HG03520 (cell line): Measurements from ENCODE around the gene USP34.
"Not testable (repeated sequence)": the region's sequence is repeated elsewhere in the genome, so short reads cannot be mapped to it uniquely, and the experiment has no call there.

Experiments used
- ATAC-seq: cut with Tn5 transposase; IDR thresholded peaks from one replicate; pipeline ENCODE4 v1.9.1; 2021; ENCODE audit warnings: mild to moderate bottlenecking, moderate library complexity; ENCODE audit not compliant: unreplicated experiment

The USP34 gene

GRCh38 chr2:61470965-61471904 lies at the start of gene USP34:
USP34 (minus strand) TSS chr2:61471087; CDS start chr2:61470692, 395 bp downstream.
- ATAC-seq, result peak; percentile 57

DNA sequence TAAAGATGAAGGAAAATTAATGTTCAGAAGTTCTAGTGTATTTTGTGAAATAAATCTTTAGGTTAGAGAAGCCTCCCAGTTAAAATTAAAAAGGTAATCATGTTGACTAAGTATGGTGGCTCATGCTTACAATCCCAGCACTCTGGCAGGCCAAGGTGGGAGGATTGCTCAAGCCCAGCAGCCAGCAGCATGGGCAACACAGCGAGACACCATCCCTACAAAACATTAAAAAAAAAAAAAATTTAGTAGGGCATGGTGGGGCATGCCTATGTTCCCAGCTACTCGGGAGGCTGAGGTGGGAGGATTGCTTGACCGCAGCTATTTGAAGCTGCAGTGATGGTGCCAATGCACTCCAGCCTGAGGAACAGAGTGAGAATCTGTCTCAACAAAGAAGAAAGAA lies 49.4 kb upstream of the USP34 start:
- no peak for ATAC-seq

DNA sequence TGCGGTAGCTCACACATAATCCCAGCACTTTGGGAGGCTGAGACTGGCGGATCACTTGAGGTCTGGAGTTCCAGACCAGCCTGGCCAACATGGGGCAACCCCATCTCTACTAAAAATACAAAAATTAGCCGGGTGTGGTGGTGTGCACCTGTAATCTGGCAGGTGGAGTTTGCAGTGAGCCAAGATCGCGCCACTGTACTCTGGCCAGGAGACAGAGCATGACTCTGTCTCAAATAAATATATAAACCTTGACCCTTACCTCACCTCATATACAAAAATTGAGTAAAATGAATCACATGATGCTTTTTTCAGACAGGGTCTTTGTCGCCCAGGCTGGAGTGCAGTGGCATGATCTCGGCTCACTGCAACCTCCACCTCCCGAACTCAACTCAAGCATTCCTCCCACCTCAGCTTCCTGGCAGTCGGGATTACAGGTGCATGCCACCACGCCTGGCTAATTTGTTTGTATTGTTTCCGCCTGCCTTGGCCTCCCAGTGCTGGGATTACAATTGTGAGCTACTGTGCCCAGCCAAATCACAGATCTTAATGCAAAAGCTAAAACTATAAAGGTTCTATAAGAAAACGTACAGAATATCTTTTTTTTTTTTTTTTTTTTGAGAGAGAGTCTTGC lies 42.0 kb upstream of the USP34 start:
- ATAC-seq, result no peak

DNA sequence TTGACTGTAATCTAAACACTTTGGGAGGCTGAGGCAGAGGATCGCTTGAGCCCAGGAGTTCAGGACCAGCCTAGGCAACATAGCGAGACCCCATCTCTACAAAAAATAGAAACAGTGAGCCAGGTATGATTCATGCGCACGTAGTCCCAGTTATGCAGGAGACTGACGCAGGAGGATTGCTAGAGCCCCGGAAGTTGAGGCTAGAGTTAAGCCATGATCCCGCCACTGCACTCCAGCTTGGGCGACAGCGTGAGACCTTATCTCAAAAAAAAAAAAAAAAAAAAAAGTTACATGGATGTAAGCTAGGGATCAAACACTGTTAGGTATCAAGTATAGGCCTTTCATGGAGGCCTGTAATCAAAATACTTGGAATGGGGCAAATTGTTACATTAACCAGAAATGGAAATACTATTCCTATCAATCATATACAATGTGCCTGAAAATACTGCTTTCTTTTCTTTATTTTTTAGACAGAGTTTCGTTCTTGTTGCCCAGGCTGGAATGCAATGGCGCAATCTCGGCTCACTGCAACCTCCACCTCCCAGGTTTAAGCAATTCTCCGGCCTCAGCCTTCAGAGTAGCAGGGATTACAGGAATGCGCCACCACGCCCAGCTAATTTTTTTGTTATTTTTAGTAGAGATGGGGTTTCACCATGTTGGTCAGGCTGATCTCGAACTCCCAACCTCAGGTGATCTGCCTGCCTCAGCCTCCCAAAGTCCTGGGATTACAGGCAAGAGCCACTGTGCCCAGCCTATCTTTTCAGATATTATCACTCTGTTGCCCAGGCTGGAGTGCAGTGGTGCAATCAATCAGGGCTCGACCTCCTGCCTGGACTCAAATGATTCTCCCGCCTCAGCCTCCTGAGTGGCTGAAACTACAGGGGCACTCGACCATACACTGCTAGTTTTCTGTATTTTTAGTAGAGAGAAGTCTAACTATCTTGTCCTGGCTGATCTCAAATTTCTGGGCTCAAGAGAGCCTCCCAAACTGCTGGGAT lies 40.1 kb upstream of the USP34 start:
- no peak for ATAC-seq

GRCh38 chr2:61504949-61505348 lies 34.1 kb upstream of the USP34 start:
- no peak for ATAC-seq

DNA sequence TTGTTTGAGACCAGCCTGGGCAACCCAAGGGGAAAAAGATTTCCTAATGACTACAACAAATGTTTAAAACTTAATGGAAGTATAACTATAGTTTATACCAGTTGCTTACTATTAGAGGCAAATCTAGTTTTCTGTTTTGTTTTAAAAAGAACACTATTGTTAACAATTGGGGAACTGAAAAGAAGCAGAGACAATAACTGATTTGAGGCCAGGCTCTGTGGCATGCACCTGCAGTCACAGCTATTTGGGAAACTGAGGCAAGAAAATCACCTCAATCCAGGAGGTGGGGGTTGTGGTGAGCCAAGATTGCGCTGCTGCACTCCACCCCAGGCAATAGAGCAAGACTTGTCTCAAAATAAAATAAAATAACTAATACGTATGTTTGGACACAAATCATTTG lies 28.2 kb upstream of the USP34 start:
- ATAC-seq, result no peak

- ATAC-seq, result no peak
These were observed 22.6 kb upstream of the USP34 start for GRCh38 chr2:61493523-61493942.

DNA sequence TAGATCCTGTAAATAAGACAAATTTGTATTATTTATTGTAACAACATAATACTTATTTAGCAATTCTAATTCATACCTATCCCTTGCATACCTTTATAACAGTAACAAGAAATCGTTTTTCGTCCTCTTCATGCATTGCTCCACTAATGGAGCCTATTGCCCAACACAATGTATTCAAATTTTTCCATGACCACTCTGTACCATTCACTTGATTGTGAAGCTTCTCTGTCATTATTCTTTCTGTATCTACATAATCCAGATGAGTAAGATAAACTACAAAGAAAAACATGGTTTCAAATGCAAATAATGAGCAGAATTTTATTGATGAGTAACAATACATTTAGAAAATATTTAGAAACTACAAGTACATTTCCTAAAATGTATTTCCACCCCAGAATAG lies 21.6 kb upstream of the USP34 start:
- no peak for ATAC-seq

GRCh38 chr2:61485281-61485680 lies 14.4 kb upstream of the USP34 start:
- ATAC-seq, result no peak

- ATAC-seq, result no peak
These were observed 7.2 kb upstream of the USP34 start for GRCh38 chr2:61478086-61478485.

GRCh38 chr2:61476929-61477589 lies 6.2 kb upstream of the USP34 start:
- ATAC-seq, result not testable (repeated sequence)

- ATAC-seq, result no peak
These were observed 1.3 kb upstream of the USP34 start for GRCh38 chr2:61471905-61472805.

GRCh38 chr2:61470122-61470951 lies 550 bp downstream of the USP34 start:
- peak; percentile 31 for ATAC-seq

DNA sequence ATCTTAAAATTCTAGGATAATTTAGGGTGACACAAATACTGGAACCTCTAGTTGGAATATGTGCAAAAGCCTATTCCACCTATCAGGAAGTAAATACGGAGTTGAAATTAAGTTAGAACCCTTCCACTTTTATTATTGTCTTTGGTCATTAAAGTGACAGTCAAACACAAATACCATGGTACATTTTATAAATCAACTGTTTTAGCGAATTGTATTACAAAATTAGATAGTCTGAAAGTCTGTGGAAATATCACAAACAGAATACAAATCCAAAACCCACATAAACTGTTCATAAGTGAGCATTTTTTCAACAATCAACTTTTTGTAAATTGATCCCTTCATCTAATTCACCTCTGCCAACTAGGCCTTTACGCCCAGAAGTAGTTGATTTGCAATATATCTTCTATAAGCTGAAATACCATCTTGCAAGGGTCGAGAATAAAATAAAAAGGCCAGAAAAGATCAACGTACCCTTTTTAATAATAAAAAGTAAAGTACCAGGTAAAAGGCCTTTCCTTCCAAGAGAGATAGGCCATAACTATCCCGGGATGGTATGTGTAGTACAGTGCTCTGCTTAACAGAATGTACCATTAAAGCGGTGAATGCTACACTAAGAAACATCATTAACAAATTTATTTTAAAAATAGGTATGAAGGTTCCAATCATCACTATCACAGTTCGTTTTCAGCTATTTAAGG lies 1.3 kb downstream of the USP34 start:
- no peak for ATAC-seq

- ATAC-seq, result not testable (repeated sequence)
These were observed 2.7 kb downstream of the USP34 start for GRCh38 chr2:61468231-61468630.

DNA sequence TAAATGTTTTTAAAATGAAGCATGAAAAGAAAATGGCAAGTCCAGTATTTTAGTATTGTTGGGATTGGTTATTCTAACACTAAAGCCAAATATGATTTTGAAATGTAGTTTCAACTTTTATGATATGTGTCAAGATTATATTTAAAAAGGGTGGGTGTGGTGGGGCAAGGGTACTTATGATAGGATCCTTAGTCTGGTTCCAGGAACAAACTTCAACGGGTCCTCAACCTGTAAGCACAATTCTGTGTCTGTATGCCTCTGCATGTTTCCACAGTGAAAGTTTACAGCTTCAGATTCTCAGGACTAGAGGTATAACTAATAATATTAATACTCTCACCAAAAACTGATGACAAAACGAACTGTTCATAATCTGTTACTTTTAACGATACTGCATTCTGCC lies 5.8 kb downstream of the USP34 start:
- no peak for ATAC-seq

- ATAC-seq, result no peak
These were observed 7.0 kb downstream of the USP34 start for GRCh38 chr2:61463769-61464475.
